Activated T-cell treated with anti-CD3 and anti-CD28 coated beads for 48 hours (primary cell): ENCODE measurements around the gene ZNF333.

Experiments
- DNase-seq: peaks from one replicate; pipeline ENCODE4 v3.0.0-alpha.2; 2020; ENCODE audit warnings: low read depth

Gene ZNF333

GRCh38 chr19:14689598-14690503 lies at the start of gene ZNF333:
ZNF333 (plus strand) TSS chr19:14690048; CDS start chr19:14693492, 3,444 bp downstream.
- DNase-seq: peak; percentile 98

- DNase-seq: no peak
Observed at GRCh38 chr19:14648506-14648905, 41.3 kb upstream of the ZNF333 start.

- DNase-seq: no peak
Observed at GRCh38 chr19:14649020-14649419, 40.8 kb upstream of the ZNF333 start.

- no peak for DNase-seq
Observed at GRCh38 chr19:14650161-14650560, 39.7 kb upstream of the ZNF333 start.

- no peak for DNase-seq
Observed at GRCh38 chr19:14654786-14655560, 34.9 kb upstream of the ZNF333 start.

- no peak for DNase-seq
Observed at GRCh38 chr19:14655726-14656125, 34.1 kb upstream of the ZNF333 start.

GRCh38 chr19:14659874-14660489 lies 29.9 kb upstream of the ZNF333 start:
- DNase-seq: no peak

- DNase-seq: no peak
Observed at GRCh38 chr19:14661372-14661924, 28.4 kb upstream of the ZNF333 start.

- no peak for DNase-seq
Observed at GRCh38 chr19:14669940-14670339, 19.9 kb upstream of the ZNF333 start.

GRCh38 chr19:14670408-14670807 lies 19.4 kb upstream of the ZNF333 start:
- no peak for DNase-seq

- DNase-seq: no peak
Observed at GRCh38 chr19:14672188-14672872, 17.5 kb upstream of the ZNF333 start.

GRCh38 chr19:14673088-14673487 lies 16.8 kb upstream of the ZNF333 start:
- no peak for DNase-seq

- DNase-seq: no peak
Observed at GRCh38 chr19:14674764-14675163, 15.1 kb upstream of the ZNF333 start, which contains the start of gene ADGRE3. ADGRE3 (minus strand) TSS chr19:14674844; CDS start chr19:14674770, 74 bp downstream.

- no peak for DNase-seq
Observed at GRCh38 chr19:14676762-14677161, 13.1 kb upstream of the ZNF333 start.

- no peak for DNase-seq
Observed at GRCh38 chr19:14677464-14677863, 12.4 kb upstream of the ZNF333 start.

- DNase-seq: no peak
Observed at GRCh38 chr19:14678199-14678598, 11.6 kb upstream of the ZNF333 start.

GRCh38 chr19:14682084-14682483 lies 7.8 kb upstream of the ZNF333 start:
- no peak for DNase-seq

- no peak for DNase-seq
Observed at GRCh38 chr19:14683439-14683838, 6.4 kb upstream of the ZNF333 start.

- peak; percentile 20 for DNase-seq
Observed at GRCh38 chr19:14686411-14686810, 3.4 kb upstream of the ZNF333 start.

GRCh38 chr19:14694641-14695266 lies 4.9 kb downstream of the ZNF333 start:
- no peak for DNase-seq

- DNase-seq: no peak
Observed at GRCh38 chr19:14695471-14695870, 5.6 kb downstream of the ZNF333 start.
